ENCODE measurements around the gene NBDY.
"Not testable (repeated sequence)": the region's sequence is repeated elsewhere in the genome, so short reads cannot be mapped to it uniquely, and the experiment has no call there.

The NBDY gene

DNA sequence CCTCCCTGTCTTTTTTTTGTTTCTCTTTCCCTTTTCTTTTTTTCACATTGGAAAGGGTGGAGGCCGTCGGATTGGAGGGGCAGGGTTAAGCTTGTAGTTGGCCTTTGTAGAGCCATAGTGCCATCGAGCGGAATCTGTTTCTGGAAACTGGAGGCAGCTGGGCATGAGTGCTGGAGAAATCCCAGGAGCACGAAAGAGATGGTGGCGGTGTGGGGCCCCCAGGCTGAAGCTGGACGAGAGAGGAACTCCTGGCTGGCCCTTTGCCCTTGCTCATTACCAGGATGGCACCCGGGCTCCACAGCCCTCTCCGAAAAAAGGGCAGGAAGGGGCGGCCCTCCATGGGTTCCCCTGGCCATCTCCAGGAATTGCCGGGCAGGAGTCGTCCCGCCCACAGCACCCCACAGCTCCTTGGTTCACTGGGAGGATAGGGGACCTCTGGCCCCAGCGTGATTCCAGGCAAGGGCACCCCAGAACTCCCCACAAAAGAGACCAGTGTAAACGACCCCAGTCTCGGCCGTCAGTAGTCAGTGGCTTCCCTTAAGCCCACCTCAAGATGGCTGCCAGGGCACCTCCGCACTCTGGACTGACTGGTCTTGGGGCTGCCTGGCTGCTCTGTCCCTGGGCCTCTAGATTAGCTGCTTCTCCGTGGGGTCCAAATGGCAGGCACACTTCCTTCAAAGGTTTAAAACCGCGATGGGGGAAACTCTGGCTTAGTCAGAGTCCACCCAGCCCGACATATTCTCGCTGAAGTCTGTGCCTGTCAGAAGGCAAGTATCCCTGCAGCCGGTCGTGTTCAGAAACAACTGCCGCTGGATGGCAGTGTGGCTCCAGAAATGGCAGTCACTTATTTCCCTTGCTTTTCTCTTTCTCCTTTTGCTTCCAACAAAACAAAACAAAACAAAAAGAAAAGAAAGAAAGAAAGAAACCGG, 74.1 kb downstream of the NBDY start:
- DNase-seq, result no peak

DNA sequence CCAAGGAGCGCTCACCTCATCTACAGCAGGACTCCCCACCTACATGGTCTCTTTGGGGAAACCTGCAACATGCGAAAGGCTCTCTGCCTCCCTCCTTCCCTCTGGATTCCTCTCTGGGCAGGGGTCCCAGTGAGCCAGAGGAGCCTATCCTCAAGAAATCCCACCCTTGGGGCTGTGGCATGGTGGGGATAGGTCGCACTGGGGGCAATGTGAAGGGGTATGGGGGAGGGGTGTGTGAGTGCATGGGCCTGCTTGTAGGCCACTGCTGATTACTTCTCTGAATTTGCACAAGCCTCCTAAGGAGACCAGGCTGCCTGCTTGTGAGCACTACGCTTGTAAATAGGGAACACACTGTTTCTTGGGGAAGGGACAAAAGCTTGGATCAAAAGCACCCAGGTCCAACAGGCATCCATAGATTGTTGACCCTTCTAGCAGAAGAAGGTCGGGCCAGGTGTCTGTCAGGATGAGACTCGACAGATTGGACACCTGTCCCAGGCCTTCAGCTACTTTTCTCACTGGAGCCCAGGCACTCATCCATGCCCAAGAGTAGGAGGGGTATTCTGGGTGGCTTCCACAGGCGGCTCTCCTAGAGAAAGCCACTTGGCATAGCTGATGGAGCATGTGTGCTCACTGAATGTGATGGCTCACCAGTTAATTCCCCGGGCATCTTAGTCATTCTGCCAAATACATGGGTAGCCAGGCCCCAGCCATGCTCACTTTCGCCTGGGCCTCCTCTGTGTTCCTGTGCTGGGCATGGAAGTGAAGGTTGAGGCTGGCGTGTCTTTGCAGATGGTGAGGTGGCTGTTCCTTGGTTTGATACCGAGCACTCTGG, 75.0 kb downstream of the NBDY start:
- DNase-seq, result no peak

DNA sequence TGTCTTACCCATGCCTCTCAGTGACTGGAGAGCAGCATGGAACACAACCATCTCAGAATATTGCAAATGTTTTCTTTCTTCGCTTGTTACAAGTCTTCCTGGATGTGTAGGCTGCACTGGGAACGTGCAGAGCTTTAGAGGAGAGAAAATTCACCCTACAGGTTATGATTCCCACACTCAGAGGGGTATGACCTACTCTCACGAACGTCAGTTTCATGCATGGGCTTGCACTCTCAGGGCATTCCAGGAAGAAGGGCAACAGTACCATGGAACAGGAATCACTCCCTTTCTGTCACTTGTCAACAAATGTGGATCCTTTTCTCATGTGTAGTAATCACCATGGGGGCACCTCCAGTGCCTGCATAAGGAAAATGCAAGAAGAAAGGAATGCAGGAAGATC, 75.8 kb downstream of the NBDY start:
- DNase-seq, result no peak

DNA sequence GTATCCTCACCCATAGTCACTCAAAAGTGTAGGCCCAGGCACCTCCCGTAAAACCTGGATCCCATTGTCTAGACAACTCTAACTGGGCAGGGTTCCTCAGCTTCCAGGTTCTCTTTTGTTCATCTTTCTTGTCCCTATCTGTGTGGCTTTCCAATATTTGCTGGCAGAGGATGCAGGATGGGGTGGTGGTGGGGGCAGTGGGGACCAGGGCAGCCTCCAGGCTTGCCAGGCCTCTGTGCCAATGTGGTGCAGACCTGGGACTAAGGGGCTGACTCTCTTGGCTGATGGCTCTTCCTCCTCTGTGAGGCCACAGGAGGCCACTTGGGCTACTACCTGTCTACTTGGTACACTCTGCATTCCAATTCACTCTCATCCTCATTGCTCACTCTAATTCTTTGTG, 76.4 kb downstream of the NBDY start:
- DNase-seq, result no peak

DNA sequence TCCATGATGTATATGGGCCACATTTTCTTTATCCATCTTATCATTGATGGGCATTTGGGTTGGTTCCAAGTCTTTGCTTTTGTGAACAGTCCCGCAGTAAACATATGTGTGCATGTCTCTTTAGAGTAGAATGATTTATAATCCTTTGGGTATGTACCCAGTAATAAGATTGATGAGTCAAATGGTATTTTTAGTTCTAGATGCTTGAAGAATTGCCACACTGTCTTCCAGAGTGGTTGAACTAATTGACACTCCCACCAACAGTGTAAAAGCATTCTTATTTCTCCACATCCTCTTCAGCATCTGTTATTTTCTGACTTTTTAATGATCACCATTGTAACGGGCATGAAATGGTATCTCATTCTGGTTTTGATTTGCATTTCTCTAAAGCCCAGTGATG, 77.1 kb downstream of the NBDY start:
- not testable (repeated sequence) for DNase-seq

DNA sequence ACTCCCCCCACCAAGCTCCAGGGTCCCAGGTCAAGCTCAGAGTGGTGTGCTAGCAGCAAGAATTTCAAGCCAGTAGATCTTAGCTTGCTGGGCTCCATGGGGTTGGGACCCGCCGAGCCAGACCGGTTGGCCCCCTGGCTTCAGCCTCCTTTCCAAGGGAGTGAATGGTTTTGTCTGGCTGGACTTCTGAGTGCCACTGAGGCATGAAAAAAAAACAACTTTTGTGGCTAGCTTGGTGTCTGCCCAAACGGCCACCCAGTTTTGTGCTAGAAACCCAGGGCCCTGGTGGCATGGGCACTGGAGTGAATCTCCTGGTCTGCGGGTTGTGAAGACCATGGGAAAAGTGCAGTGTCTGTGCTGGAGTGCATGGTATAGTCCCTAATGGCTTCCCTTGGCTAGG, 82.6 kb downstream of the NBDY start:
- DNase-seq, result no peak

DNA sequence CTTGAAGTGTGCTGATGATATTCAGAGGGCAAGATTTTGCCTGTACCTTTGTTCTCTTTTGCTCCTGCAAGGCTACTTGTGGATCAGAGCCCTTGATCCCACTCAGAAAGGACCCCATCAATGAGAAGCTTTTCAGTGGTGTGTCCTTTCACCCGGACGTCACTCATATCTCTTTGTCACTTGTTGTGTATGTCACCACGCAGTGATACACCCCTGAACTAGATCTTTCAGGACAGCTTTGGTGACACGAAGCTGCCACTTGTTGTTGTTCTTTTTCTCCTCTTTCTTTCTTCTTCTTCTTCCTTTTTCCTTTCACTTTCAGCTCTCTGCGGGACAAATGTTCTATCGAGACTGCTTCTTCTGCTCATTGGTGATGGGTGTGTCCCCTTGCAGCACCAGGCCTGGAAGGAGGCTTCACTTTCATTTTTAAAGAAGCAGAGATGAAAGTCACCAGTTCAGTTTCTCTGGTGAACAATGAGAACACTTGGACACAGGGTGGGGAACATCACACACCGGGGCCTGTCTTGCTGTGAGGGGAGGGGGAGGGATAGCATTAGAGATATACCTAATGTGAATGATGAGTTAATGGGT, 83.6 kb downstream of the NBDY start:
- DNase-seq, result no peak

DNA sequence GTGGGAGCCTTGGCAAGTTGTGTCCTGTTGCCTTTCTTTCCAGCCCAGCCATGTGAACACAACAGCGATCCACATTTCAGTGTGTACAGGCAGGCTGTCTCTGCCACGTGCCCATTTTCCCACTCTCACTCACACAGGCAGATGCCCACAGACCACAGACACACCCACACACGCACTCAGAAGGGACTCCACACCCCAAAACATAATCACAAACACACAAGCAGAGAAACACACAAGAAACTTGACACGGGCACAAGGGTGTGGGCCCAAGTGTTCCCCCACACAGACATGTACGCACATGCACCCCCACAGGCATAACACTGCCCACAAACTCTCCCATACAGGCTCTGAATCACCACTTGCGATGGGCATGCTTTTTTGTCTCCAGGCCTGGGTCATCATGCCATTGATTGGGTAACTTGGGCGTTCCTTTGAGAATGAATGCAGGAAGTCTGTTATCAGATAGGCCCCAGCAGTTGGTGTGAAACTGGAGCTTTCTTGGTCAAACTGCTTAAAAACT, 84.3 kb downstream of the NBDY start:
- DNase-seq, result no peak

DNA sequence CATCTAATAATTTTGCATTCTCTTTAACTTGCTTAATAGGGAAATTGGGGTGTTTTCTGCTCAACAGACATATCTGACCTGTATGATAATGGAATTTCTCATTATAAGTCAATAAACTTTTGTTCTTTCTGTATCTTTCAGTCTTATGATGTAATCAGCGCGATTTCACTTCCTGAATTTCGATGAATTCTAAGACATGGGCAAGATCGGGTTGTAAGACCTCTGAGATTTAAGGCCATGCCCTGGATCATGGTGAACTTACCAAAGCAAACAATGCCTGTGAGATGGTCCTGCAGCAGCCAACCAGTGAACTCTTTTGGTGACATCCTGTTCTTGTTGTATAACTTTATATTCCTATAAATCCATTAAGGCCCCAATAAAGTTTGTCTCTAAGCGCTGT, 88.1 kb downstream of the NBDY start:
- no peak for DNase-seq

DNA sequence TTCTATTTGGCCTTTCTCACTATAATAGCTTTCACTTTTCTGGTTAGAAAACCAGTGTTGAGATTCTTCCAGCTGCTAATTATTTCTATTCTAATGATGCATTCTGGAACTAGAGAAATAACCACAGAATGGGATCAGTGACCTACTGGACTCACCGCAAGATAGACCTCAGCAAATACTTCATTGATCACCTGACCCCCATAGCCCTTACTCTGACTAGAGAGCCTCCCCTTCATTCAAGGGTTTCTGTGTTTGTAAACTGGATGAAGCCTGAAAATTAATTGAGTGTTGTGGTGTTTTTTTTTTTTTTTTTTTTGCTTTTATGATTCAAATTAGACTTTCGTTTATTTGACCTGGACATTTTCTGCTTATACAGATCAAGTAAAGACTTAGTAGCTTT, 97.0 kb downstream of the NBDY start:
- no peak for DNase-seq

DNA sequence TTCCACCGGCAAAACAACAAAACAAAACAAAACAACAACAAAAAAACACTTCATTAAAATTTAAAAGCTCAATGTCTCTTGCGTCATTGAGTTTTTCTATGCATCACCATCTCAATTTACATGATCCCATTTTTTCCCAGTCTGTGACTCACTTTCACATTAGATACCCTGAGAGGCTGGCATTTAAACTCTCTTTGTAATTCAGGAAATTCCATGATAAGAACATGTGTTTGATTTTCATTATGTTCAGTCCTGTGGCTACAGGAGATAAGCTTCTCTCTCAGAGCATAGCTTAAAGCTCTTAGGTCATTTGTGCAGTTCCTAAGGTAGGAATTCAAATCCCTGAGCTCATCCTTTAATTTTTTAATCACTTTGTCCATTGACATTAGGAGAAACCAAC, 104.6 kb downstream of the NBDY start:
- no peak for DNase-seq

DNA sequence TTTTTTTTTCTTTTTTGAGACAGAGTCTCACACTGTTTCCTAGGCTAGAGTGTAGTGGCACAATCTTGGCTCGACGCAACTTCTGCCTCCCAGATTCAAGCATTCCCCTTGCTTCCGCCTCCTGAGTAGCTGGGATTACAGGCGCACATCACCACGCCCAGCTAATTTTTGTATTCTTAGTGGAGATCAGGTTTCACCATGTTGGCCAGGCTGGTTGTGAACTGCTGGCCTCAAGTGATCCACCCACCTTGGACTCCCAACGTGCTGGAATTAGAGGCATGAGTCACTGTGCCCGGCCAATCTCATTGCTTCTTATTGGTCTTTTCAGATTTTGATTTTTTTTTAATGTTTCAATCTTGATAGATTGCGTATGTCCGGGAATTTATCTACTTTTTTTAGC, 124.4 kb downstream of the NBDY start:
- DNase-seq, result no peak

DNA sequence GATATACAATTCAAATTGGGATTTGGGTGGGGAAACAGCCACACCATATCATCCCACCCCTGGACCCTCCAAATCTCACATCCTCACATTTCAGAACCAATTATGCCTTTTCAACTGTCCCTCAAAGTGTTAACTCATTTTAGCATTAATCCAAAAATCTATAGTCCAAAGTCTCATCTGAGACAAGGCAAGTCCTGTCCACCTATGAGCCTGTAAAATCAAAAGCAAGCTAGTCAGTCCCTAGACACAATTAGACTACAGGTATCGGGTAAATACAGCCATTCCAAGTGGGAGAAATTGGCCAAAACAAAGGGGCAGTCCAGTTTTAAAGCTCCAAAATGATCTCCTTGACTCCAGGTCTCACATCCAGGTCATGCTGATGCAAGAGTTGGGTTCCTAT, 128.0 kb downstream of the NBDY start:
- no peak for DNase-seq

DNA sequence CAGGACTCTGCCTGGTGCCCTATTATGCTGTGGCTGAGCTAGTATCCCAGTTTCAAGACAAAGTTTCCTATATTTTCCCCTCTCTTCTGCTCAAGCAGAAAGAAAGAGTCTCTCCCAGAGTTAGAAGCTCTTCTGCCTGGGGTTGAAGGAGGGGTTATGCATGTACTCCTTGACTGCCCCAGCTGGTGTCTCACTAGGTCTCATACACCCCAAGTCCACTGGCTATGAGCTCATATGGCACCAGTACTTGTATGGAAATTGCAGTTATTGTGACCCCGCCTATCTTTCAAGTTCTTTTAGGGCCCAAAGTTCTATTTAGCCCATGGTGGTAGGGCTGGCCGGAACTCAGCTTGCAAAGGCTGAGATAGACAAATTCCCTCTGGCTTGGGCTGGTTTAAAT, 131.8 kb downstream of the NBDY start:
- no peak for DNase-seq

Data from kidney glomerular epithelial cell (primary cell).